Ovary (tissue), 9 donors: ENCODE data around the gene CACFD1. TPM values are rescaled to one million over a fixed set of nuclear protein-coding genes. Genes with fewer than 3 reads are reported as not detected.
"Not testable (repeated sequence)": the region's sequence is repeated elsewhere in the genome, so short reads cannot be mapped to it uniquely, and the experiment has no call there.

Experiments
- DNase-seq, 5 donors: peaks; one replicate each; pipeline ENCODE4 v3.0.0-alpha.2; 2019 to 2020
- H3K27ac ChIP-seq, 2 donors: fragments of 200-600 bp; one replicate each; pipeline versions ENCODE4 v1.5.1 to v1.8.0; 2019 to 2022
- H3K27me3 ChIP-seq: fragments of 200-600 bp; one replicate; pipeline ENCODE4 v1.8.0; 2022
- H3K36me3 ChIP-seq: fragments of 200-600 bp; sonication (generic); one replicate; pipeline ENCODE4 v1.5.1; 2019
- H3K4me1 ChIP-seq: one replicate; pipeline ENCODE4 v1.8.1; 2013; ENCODE audit warnings: mild to moderate bottlenecking, moderate library complexity; ENCODE audit not compliant: insufficient read depth
- H3K4me3 ChIP-seq: fragments of 200-600 bp; sonication (generic); one replicate; pipeline ENCODE4 v1.5.1; 2017
- H3K9me3 ChIP-seq, 2 donors: fragments of 200-600 bp in 1 of 2; sonication (generic) in 1 of 2; one replicate each; pipeline versions ENCODE4 v1.5.1 to v1.8.1; 2013 to 2019; ENCODE audit warnings: mild to moderate bottlenecking in 1 of 2, moderate library complexity in 1 of 2
- CTCF ChIP-seq, 3 donors: fragments of 450-650 bp in 2 of 3; fragments of 200-600 bp in 1 of 3; IDR thresholded peaks; one replicate each; pipeline versions ENCODE4 v1.5.1 to v1.8.0; 2016 to 2022; ENCODE audit warnings: antibody characterized with exemption in 3 of 3, mild to moderate bottlenecking in 1 of 3
- EP300 ChIP-seq: sonication (generic); formaldehyde crosslinking; IDR thresholded peaks from one replicate; pipeline ENCODE4 v1.6.1; 2017; ENCODE audit warnings: antibody characterized with exemption
- POLR2A ChIP-seq: fragments of 450-650 bp; IDR thresholded peaks from one replicate; pipeline ENCODE4 v1.6.1; 2017; ENCODE audit warnings: antibody characterized with exemption, mild to moderate bottlenecking, moderate library complexity
- WGBS, 3 donors: extraction: QIAGEN DNeasy Blood & Tissue Kit in 1 of 3; methylation state at CpG; one replicate each; pipeline versions ENCODE4 v1.1.5 to v1.1.7; 2013 to 2017; 5-methylcytosine and 5-hydroxymethylcytosine counted together
- intact Hi-C, 4 donors: fragments of 100-400 bp; cut with DNase I; formaldehyde crosslinking; loops; one replicate each; pipeline versions ENCODE4 v1.11.0 to v1.15.1; 2022 to 2023
- polyA plus RNA-seq, 2 donors: library from polyadenylated mRNA; stranded (reverse); fragments of 200-250 nt in 1 of 2; fragments of 350-450 nt in 1 of 2; fragmentation: Illumina TruSeq in 1 of 2; extraction: RNeasy Lipid Tissue Mini Kit (QIAGEN cat#74804) in 1 of 2; gene quantifications; one replicate each; pipeline ENCODE4 v1.2.3, GENCODE V29; 2013 to 2014
- total RNA-seq, 7 donors: library from RNA; depleted of rRNA in 2 of 7; stranded (reverse); fragments of >200 nt in 2 of 7; fragmentation: NEBNext Ultra II Directional in 3 of 7; extraction: Animal tissue kit (Norgen Biotek cat#: 25700) in 3 of 7; gene quantifications; one replicate each; pipeline versions ENCODE4 v1.1.0 to v1.2.4, GENCODE V29; 2016 to 2023
- donor health status: DM: no; HTN: no; CAD: no; lungs with moderate emphysema.
- donor health status: DM: no; HTN: no; CAD: no.
- donor health status: Bipolar disorder and iron deficiency.
- donor health status: DM: yes; HTN: yes; CAD: no.
- donor health status: DM: no; HTN: no; CAD: no.
- donor health status: DM: yes; HTN: yes; CAD: no.

Gene CACFD1
- total and polyA plus RNA-seq, 9 donors, result 1.6 to 23.4 (median 16.0) TPM

GRCh38 chr9:133445293-133445969 lies 14.3 kb upstream of the CACFD1 start:
- intact Hi-C loops, result no loop called here
- Histone ChIP-seq H3K9me3 (no peaks in the 10 kb centered on the region), H3K4me3 (no peak overlapping the region), H3K27me3 (no peaks in the 10 kb centered on the region), H3K27ac (no peak overlapping the region), H3K36me3 (no peaks in the 10 kb centered on the region), H3K4me1 (no peaks in the 10 kb centered on the region)
- no peak for DNase-seq
- 74 to 85% (median 82%) methylated on average over 20 to 23 of the region's 23 CpGs for WGBS, 3 donors
- TF ChIP-seq CTCF (IDR thresholded peaks at IDR 0.05) (no peak), POLR2A (no peak), EP300 (no peak)

GRCh38 chr9:133448487-133448972 lies 11.2 kb upstream of the CACFD1 start:
- Histone ChIP-seq H3K36me3 (no peaks in the 10 kb centered on the region), H3K9me3 (no peaks in the 10 kb centered on the region), H3K27me3 (no peaks in the 10 kb centered on the region), H3K27ac (no peak overlapping the region), H3K4me1 (no peaks in the 10 kb centered on the region), H3K4me3 (no peak overlapping the region)
- intact Hi-C loops, result no loop called here
- DNase-seq, result no peak
- 56 to 66% (median 62%) methylated on average over 10 to 13 of the region's 13 CpGs for WGBS, 3 donors
- TF ChIP-seq CTCF (IDR thresholded peaks at IDR 0.05), result no peak
- no peak for TF ChIP-seq EP300
- TF ChIP-seq POLR2A, result no peak

- no peaks in the 10 kb centered on the region for H3K9me3 ChIP-seq
- H3K4me3 ChIP-seq, result no peak overlapping the region
- 93 to 99% (median 96%) methylated on average over 12 of the region's 12 CpGs for WGBS, 3 donors
- no peak overlapping the region for H3K27ac ChIP-seq
- H3K36me3 ChIP-seq, result no peaks in the 10 kb centered on the region
- TF ChIP-seq POLR2A (no peak), CTCF (IDR thresholded peaks at IDR 0.05) (no peak), EP300 (no peak)
- no peaks in the 10 kb centered on the region for H3K4me1 ChIP-seq
- DNase-seq, result no peak
- no peaks in the 10 kb centered on the region for H3K27me3 ChIP-seq
- intact Hi-C loops, result no loop called here
These were observed 10.0 kb upstream of the CACFD1 start for GRCh38 chr9:133449760-133450159.

GRCh38 chr9:133451865-133452264 lies 7.9 kb upstream of the CACFD1 start:
- H3K27me3 ChIP-seq, H3K4me3 ChIP-seq, H3K4me1 ChIP-seq, H3K36me3 ChIP-seq, H3K9me3 ChIP-seq, intact Hi-C loops, DNase-seq, H3K27ac ChIP-seq: not testable (repeated sequence)
- WGBS, 3 donors, result 92 to 96% (median 93%) methylated on average over 5 of the region's 5 CpGs

GRCh38 chr9:133452562-133452961 lies 7.2 kb upstream of the CACFD1 start:
- TF ChIP-seq POLR2A (no peak), EP300 (no peak), CTCF (IDR thresholded peaks at IDR 0.05) (no peak)
- no peaks in the 10 kb centered on the region for H3K4me1 ChIP-seq
- H3K36me3 ChIP-seq, result no peaks in the 10 kb centered on the region
- no peak overlapping the region for H3K27ac ChIP-seq
- DNase-seq, result no peak
- no peaks in the 10 kb centered on the region for H3K27me3 ChIP-seq
- no peak overlapping the region for H3K4me3 ChIP-seq
- 86 to 88% (median 86%) methylated on average over 7 of the region's 7 CpGs for WGBS, 3 donors
- H3K9me3 ChIP-seq, result no peaks in the 10 kb centered on the region
- intact Hi-C loops, result no loop called here
